ENCODE measurements around the gene MAN2A2.

The MAN2A2 gene

GRCh38 chr15:90948506-90948905 is 45.4 kb downstream of the MAN2A2 start:
- Histone ChIP-seq H3K4me1 (ENCODE audit: control insufficient read depth in 5 of 5, insufficient read depth in 5 of 5, low read length in 5 of 5) (no peaks in the 10 kb centered on the region), H3K27ac (ENCODE audit: low read depth, low read length) (no peak overlapping the region), H3K9me3 (ENCODE audit: control insufficient read depth in 5 of 5, low read length in 5 of 5) (no peaks in the 10 kb centered on the region), H3K36me3 (ENCODE audit: control insufficient read depth in 5 of 5, insufficient read depth in 5 of 5, low read length in 5 of 5) (peaks cover 0 to 92% (median 86%) of the 10 kb centered on the region in 5 donors), H3K4me3 (ENCODE audit: low read depth in 1 of 5, low read length in 5 of 5) (no peak overlapping the region), H3K9ac (ENCODE audit: low read length in 5 of 5) (peak overlapping the region in 1 of 5 donors; percentile 35), H3K27me3 (ENCODE audit: control insufficient read depth in 5 of 5, insufficient read depth in 4 of 5, low read length in 5 of 5) (no peaks in the 10 kb centered on the region)

GRCh38 chr15:90949979-90950675 is 47.0 kb downstream of the MAN2A2 start:
- H3K27ac ChIP-seq (ENCODE audit: low read depth, low read length), result no peak overlapping the region
- H3K27me3 ChIP-seq (ENCODE audit: control insufficient read depth in 5 of 5, insufficient read depth in 4 of 5, low read length in 5 of 5), result no peaks in the 10 kb centered on the region
- peaks cover 0 to 80% (median 75%) of the 10 kb centered on the region in 5 donors for H3K36me3 ChIP-seq (ENCODE audit: control insufficient read depth in 5 of 5, insufficient read depth in 5 of 5, low read length in 5 of 5)
- H3K4me3 ChIP-seq (ENCODE audit: low read depth in 1 of 5, low read length in 5 of 5), result no peak overlapping the region
- H3K4me1 ChIP-seq (ENCODE audit: control insufficient read depth in 5 of 5, insufficient read depth in 5 of 5, low read length in 5 of 5), result peaks cover 0 to 6% (median 4%) of the 10 kb centered on the region in 5 donors
- H3K9me3 ChIP-seq (ENCODE audit: control insufficient read depth in 5 of 5, low read length in 5 of 5), result no peaks in the 10 kb centered on the region
- no peak overlapping the region for H3K9ac ChIP-seq (ENCODE audit: low read length in 5 of 5)

DNA sequence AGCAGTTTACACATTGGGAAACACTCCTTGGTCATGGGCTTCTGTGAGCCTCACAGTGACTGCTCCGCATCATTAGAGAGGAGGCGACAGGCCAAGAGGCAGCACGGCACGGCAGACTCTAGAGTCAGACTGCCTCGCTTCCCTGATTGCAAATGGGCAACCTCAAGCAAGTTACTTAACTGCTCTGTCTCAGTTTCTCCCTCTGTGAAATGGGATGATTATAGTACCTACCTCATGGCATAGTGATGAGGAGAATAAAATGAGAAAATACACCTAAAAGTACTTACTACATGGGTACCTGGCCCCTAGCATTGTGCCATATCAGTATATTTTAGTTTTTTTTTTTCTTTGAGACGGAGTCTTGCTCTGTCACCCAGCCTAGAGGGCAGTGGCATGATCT is 47.6 kb downstream of the MAN2A2 start:
- Histone ChIP-seq H3K9ac (ENCODE audit: low read length in 5 of 5) (no peak overlapping the region), H3K9me3 (ENCODE audit: control insufficient read depth in 5 of 5, low read length in 5 of 5) (no peaks in the 10 kb centered on the region), H3K4me3 (ENCODE audit: low read depth in 1 of 5, low read length in 5 of 5) (no peak overlapping the region), H3K4me1 (ENCODE audit: control insufficient read depth in 5 of 5, insufficient read depth in 5 of 5, low read length in 5 of 5) (peaks cover 0 to 11% (median 9%) of the 10 kb centered on the region in 5 donors), H3K27me3 (ENCODE audit: control insufficient read depth in 5 of 5, insufficient read depth in 4 of 5, low read length in 5 of 5) (no peaks in the 10 kb centered on the region), H3K36me3 (ENCODE audit: control insufficient read depth in 5 of 5, insufficient read depth in 5 of 5, low read length in 5 of 5) (peaks cover 0 to 78% (median 72%) of the 10 kb centered on the region in 5 donors), H3K27ac (ENCODE audit: low read depth, low read length) (no peak overlapping the region)

- H3K36me3 ChIP-seq (ENCODE audit: control insufficient read depth in 5 of 5, insufficient read depth in 5 of 5, low read length in 5 of 5), result peaks cover 0 to 57% (median 51%) of the 10 kb centered on the region in 5 donors
- no peaks in the 10 kb centered on the region for H3K27me3 ChIP-seq (ENCODE audit: control insufficient read depth in 5 of 5, insufficient read depth in 4 of 5, low read length in 5 of 5)
- H3K9ac ChIP-seq (ENCODE audit: low read length in 5 of 5), result no peak overlapping the region
- H3K4me1 ChIP-seq (ENCODE audit: control insufficient read depth in 5 of 5, insufficient read depth in 5 of 5, low read length in 5 of 5), result peaks cover 0 to 33% (median 28%) of the 10 kb centered on the region in 5 donors
- H3K4me3 ChIP-seq (ENCODE audit: low read depth in 1 of 5, low read length in 5 of 5), result no peak overlapping the region
- no peaks in the 10 kb centered on the region for H3K9me3 ChIP-seq (ENCODE audit: control insufficient read depth in 5 of 5, low read length in 5 of 5)
- H3K27ac ChIP-seq (ENCODE audit: low read depth, low read length), result no peak overlapping the region
These were observed 50.0 kb downstream of the MAN2A2 start for GRCh38 chr15:90952901-90953677.

GRCh38 chr15:90953947-90954711 is 51.0 kb downstream of the MAN2A2 start:
- Histone ChIP-seq H3K9me3 (ENCODE audit: control insufficient read depth in 5 of 5, low read length in 5 of 5) (no peaks in the 10 kb centered on the region), H3K4me3 (ENCODE audit: low read depth in 1 of 5, low read length in 5 of 5) (peak overlapping the region in 2 of 5 donors; percentile 74 to 85), H3K4me1 (ENCODE audit: control insufficient read depth in 5 of 5, insufficient read depth in 5 of 5, low read length in 5 of 5) (peaks cover 0 to 33% (median 28%) of the 10 kb centered on the region in 5 donors), H3K27ac (ENCODE audit: low read depth, low read length) (peak overlapping the region; percentile 91), H3K27me3 (ENCODE audit: control insufficient read depth in 5 of 5, insufficient read depth in 4 of 5, low read length in 5 of 5) (no peaks in the 10 kb centered on the region), H3K36me3 (ENCODE audit: control insufficient read depth in 5 of 5, insufficient read depth in 5 of 5, low read length in 5 of 5) (peaks cover 0 to 48% (median 44%) of the 10 kb centered on the region in 5 donors), H3K9ac (ENCODE audit: low read length in 5 of 5) (peak overlapping the region in 1 of 5 donors; percentile 85)

- no peaks in the 10 kb centered on the region for H3K9me3 ChIP-seq (ENCODE audit: control insufficient read depth in 5 of 5, low read length in 5 of 5)
- peak within 1 kb of the TSS; percentile 26 to 85 (median 82) for H3K4me3 ChIP-seq (ENCODE audit: low read depth in 1 of 5, low read length in 5 of 5)
- H3K4me1 ChIP-seq (ENCODE audit: control insufficient read depth in 5 of 5, insufficient read depth in 5 of 5, low read length in 5 of 5), result peaks cover 0 to 36% (median 31%) of the 10 kb centered on the region in 5 donors
- H3K9ac ChIP-seq (ENCODE audit: low read length in 5 of 5), result peak within 1 kb of the TSS; percentile 26 to 93 (median 85)
- no peaks in the 10 kb centered on the region for H3K27me3 ChIP-seq (ENCODE audit: control insufficient read depth in 5 of 5, insufficient read depth in 4 of 5, low read length in 5 of 5)
- peaks cover 0 to 42% (median 38%) of the 10 kb centered on the region in 5 donors for H3K36me3 ChIP-seq (ENCODE audit: control insufficient read depth in 5 of 5, insufficient read depth in 5 of 5, low read length in 5 of 5)
- peak within 1 kb of the TSS; percentile 91 for H3K27ac ChIP-seq (ENCODE audit: low read depth, low read length)
These were observed 51.9 kb downstream of the MAN2A2 start, which contains the start of gene RCCD1 for GRCh38 chr15:90954712-90955623. Gene RCCD1 (plus strand): TSS chr15:90954884. CDS start chr15:90956735, 1,851 bp downstream.

DNA sequence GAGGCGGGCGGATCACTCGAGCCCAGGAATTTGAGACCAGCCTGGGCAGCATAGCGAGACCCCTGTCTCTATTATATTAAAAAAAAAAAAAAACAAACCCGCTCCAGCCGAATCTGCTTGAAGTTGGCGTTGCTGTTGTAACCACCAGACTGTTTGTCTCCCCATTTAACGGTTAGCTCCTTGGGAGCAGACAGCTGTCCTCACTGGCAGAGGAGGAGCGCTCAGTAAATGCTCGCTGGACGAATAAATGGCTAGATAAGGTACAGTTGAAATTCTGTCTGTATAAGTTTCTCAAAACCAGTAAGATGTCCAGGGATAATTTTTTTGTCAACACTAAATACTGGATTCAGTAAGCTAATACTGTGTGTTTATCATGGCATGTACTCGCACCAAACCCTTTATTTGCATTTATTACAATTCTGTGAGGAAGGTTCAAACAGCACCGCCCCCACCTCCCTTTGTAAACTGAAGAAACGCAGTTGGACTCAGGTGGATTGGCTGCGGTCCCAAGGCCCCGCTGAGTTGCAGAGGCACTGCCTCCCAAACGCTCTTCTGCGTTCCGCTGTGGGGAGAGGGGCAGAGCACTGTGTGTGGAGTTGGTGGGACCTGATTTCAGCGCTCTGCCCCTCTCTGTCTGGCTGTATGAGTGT is 52.6 kb downstream of the MAN2A2 start:
- Histone ChIP-seq H3K9me3 (ENCODE audit: control insufficient read depth in 5 of 5, low read length in 5 of 5) (no peaks in the 10 kb centered on the region), H3K27ac (ENCODE audit: low read depth, low read length) (no peak overlapping the region), H3K27me3 (ENCODE audit: control insufficient read depth in 5 of 5, insufficient read depth in 4 of 5, low read length in 5 of 5) (no peaks in the 10 kb centered on the region), H3K36me3 (ENCODE audit: control insufficient read depth in 5 of 5, insufficient read depth in 5 of 5, low read length in 5 of 5) (peaks cover 0 to 42% (median 36%) of the 10 kb centered on the region in 5 donors), H3K4me1 (ENCODE audit: control insufficient read depth in 5 of 5, insufficient read depth in 5 of 5, low read length in 5 of 5) (peaks cover 0 to 43% (median 38%) of the 10 kb centered on the region in 5 donors), H3K4me3 (ENCODE audit: low read depth in 1 of 5, low read length in 5 of 5) (peak overlapping the region in 1 of 5 donors; percentile 85), H3K9ac (ENCODE audit: low read length in 5 of 5) (peak overlapping the region in 2 of 5 donors; percentile 88 to 93)

- peak overlapping the region in 4 of 5 donors; percentile 69 to 79 (median 72) for H3K4me3 ChIP-seq (ENCODE audit: low read depth in 1 of 5, low read length in 5 of 5)
- peaks cover 0 to 42% (median 36%) of the 10 kb centered on the region in 5 donors for H3K36me3 ChIP-seq (ENCODE audit: control insufficient read depth in 5 of 5, insufficient read depth in 5 of 5, low read length in 5 of 5)
- H3K9ac ChIP-seq (ENCODE audit: low read length in 5 of 5), result peak overlapping the region in 4 of 5 donors; percentile 37 to 84 (median 70)
- no peaks in the 10 kb centered on the region for H3K9me3 ChIP-seq (ENCODE audit: control insufficient read depth in 5 of 5, low read length in 5 of 5)
- H3K27ac ChIP-seq (ENCODE audit: low read depth, low read length), result no peak overlapping the region
- H3K4me1 ChIP-seq (ENCODE audit: control insufficient read depth in 5 of 5, insufficient read depth in 5 of 5, low read length in 5 of 5), result peaks cover 0 to 47% (median 42%) of the 10 kb centered on the region in 5 donors
- H3K27me3 ChIP-seq (ENCODE audit: control insufficient read depth in 5 of 5, insufficient read depth in 4 of 5, low read length in 5 of 5), result no peaks in the 10 kb centered on the region
These were observed 53.4 kb downstream of the MAN2A2 start for GRCh38 chr15:90956274-90957030.

Measured in subcutaneous abdominal adipose tissue (tissue), 5 donors.